HEK293 (cell line): ENCODE results near the gene ROPN1L.

ENCODE experiments used
- ZBTB49 ChIP-seq: fragments of 450-650 bp; formaldehyde crosslinking; IDR thresholded peaks from 2 replicates; pipeline ENCODE4 v1.5.1; 2016; ENCODE audit warnings: missing biosample characterization, missing genetic modification characterization, low read depth
- ZNF843 ChIP-seq: fragments of 450-650 bp; formaldehyde crosslinking; IDR thresholded peaks from 2 replicates; pipeline ENCODE4 v1.5.1; 2016; ENCODE audit warnings: missing biosample characterization, missing genetic modification characterization
- TF ChIP-seq, protein P1 (sequence below): fragments of 450-650 bp; formaldehyde crosslinking; IDR thresholded peaks from 2 replicates; pipeline ENCODE4 v1.5.1; 2016; ENCODE audit warnings: missing biosample characterization, missing genetic modification characterization

DNA sequence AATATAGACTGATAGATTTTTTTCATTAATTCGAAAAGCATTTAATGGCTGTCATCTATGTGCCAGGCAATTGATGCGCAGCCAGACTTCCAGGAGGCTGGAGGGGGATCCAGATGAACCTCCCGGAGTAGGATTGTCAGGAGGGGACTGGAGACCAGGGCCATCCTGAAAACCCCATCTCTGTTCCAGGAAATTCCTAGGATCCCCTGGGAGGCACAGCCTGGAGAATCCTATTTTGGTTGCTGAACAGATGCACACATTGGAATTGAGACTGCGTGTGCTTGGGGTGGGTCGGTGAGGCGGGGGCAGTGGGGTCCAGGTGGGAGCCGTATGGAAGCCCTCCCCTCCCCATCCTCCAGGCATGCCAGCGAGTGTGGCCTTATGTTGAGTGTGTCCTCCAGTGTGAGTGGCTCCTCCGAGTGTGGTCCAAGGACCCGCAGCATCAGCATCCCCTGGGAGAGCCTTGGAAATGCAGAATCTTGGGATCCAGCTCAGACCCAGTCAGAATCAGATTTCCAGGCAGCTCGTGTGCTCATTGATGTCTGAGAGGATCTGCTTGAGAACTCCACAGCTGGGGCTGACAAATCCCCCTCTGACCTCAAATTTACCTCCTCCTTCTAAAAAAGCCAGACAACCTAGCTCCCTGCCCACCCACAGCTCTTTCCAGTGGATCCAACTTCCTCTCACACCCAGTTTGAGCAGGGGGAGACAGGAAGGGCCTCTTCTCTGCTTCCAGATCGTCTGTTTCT, 38.7 kb downstream of the ROPN1L start:
- TF ChIP-seq, protein P1, sequence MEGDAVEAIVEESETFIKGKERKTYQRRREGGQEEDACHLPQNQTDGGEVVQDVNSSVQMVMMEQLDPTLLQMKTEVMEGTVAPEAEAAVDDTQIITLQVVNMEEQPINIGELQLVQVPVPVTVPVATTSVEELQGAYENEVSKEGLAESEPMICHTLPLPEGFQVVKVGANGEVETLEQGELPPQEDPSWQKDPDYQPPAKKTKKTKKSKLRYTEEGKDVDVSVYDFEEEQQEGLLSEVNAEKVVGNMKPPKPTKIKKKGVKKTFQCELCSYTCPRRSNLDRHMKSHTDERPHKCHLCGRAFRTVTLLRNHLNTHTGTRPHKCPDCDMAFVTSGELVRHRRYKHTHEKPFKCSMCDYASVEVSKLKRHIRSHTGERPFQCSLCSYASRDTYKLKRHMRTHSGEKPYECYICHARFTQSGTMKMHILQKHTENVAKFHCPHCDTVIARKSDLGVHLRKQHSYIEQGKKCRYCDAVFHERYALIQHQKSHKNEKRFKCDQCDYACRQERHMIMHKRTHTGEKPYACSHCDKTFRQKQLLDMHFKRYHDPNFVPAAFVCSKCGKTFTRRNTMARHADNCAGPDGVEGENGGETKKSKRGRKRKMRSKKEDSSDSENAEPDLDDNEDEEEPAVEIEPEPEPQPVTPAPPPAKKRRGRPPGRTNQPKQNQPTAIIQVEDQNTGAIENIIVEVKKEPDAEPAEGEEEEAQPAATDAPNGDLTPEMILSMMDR (tag by site-specific recombination) = no peak
- no peak for TF ChIP-seq ZBTB49 (tag by site-specific recombination)
- no peak for TF ChIP-seq ZNF843 (tag by site-specific recombination)
